Epithelial cell of proximal tubule (primary cell): Measurements from ENCODE around the gene CBR4. TPM values are rescaled to one million over a fixed set of nuclear protein-coding genes. Genes with fewer than 3 reads are reported as not detected.
A peak's percentile ranks its signal among the peaks of the same experiment; 100 is the strongest.

ENCODE experiments used
- DNase-seq: peaks from one replicate; pipeline ENCODE4 v3.0.0-alpha.2; 2011; ENCODE audit warnings: low read depth
- H3K4me3 ChIP-seq: 2 replicates; pipeline ENCODE4 v1.5.1; 2011; ENCODE audit warnings: low read depth, mild to moderate bottlenecking, low read length
- total RNA-seq: library from RNA; depleted of rRNA; stranded (reverse); fragments of >200 nt; gene quantifications from 2 replicates; pipeline ENCODE4 v1.2.3, GENCODE V29; 2015
- TF ChIP-seq, protein P1 (sequence below): conservative IDR thresholded peaks from 2 replicates; pipeline ENCODE4 v1.5.1; 2012; ENCODE audit warnings: low read depth, mild to moderate bottlenecking, low read length

Gene CBR4
- total RNA-seq, 1 donor from 2014 or later = 10.3 TPM

DNA sequence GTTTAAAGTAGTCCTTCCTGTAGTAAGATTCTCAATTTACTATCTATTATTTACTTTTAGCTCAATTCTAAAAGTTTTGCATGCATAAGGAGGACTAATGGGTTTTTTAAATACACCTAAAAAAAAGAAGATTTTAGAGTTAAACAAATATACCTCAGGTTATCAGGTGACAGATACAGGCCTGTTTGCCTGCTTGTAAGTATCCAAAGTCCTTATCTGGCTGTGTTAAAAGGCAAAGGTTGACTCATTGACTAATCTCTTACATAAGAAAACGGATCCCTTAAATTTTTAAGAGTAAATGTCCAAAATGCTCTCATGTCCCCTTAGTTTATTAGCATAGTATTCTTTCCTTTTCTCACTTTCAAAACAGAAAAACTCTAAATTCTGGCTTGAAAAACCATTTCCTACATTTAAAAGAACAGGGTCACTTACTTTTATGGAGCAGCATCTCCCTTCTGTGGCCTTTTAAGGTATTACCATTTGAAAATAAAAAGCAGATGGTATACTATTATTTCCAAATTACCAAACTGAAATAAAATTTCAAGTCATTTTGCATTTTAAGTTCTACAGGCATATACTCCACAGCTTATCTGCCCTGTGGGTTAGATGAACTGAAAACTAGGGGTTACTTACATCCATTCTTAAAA, 4.5 kb downstream of the CBR4 start:
- TF ChIP-seq, protein P1, sequence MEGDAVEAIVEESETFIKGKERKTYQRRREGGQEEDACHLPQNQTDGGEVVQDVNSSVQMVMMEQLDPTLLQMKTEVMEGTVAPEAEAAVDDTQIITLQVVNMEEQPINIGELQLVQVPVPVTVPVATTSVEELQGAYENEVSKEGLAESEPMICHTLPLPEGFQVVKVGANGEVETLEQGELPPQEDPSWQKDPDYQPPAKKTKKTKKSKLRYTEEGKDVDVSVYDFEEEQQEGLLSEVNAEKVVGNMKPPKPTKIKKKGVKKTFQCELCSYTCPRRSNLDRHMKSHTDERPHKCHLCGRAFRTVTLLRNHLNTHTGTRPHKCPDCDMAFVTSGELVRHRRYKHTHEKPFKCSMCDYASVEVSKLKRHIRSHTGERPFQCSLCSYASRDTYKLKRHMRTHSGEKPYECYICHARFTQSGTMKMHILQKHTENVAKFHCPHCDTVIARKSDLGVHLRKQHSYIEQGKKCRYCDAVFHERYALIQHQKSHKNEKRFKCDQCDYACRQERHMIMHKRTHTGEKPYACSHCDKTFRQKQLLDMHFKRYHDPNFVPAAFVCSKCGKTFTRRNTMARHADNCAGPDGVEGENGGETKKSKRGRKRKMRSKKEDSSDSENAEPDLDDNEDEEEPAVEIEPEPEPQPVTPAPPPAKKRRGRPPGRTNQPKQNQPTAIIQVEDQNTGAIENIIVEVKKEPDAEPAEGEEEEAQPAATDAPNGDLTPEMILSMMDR = peak; percentile 47
- H3K4me3 ChIP-seq = no peak overlapping the region
- DNase-seq = no peak

DNA sequence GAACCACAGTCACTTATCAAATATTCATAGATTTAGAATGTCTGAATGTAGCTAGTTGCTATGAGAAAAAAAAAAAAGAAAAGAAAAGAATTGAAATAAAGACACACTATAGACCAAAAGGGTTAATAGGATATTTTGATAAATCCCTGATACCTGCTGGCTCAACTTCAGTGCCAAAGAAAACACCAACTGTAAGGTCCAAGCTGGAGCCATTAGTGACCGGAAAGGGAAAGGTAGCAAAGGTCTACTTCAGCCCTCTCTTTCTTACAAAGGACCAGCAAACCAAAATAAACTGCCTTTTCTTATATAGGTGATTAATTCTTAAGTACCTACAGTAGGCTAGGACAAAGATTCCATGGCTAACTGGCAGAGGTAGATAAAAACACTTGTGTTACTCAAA, 9.7 kb downstream of the CBR4 start:
- no peak for DNase-seq
- TF ChIP-seq, protein P1 = no peak
- H3K4me3 ChIP-seq = no peak overlapping the region

DNA sequence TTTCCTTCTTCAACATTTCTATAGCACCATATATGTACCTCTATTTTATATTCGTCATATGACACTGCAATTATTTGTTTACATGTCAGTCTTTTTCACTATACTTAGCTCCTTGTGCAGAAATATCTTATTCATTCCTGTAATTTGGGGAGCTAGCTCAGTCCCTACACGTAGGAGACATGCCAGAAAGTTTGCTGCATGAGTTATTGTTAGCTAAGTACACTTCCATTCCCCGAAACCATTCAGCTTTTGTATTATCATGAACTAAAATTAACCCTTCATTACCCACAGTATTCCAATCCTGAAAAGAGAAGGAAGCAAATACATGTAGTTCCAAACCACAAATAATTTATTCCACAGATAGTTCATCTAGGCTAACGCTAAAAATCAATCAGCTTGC, 10.2 kb downstream of the CBR4 start:
- TF ChIP-seq, protein P1 = no peak
- no peak overlapping the region for H3K4me3 ChIP-seq
- DNase-seq = no peak

DNA sequence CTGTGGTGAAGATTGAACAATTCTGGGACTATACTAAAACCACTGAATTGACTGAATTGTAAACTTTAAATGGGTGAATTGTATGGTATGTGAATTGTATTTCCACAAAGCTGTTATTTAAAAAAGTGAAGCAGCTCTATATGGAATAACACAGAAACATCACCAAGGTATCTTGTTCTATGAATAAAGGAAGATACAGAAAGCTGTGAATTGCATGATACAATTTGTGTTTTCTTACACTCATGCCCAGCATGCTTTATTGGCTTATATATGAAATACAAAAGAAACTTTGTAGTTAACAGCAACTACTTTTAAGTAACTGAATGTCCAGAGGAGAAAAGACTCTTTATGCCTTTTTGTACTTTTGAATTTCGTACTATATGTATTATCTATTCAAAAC, 11.5 kb downstream of the CBR4 start:
- TF ChIP-seq, protein P1 = no peak
- DNase-seq = no peak
- H3K4me3 ChIP-seq = no peak overlapping the region

DNA sequence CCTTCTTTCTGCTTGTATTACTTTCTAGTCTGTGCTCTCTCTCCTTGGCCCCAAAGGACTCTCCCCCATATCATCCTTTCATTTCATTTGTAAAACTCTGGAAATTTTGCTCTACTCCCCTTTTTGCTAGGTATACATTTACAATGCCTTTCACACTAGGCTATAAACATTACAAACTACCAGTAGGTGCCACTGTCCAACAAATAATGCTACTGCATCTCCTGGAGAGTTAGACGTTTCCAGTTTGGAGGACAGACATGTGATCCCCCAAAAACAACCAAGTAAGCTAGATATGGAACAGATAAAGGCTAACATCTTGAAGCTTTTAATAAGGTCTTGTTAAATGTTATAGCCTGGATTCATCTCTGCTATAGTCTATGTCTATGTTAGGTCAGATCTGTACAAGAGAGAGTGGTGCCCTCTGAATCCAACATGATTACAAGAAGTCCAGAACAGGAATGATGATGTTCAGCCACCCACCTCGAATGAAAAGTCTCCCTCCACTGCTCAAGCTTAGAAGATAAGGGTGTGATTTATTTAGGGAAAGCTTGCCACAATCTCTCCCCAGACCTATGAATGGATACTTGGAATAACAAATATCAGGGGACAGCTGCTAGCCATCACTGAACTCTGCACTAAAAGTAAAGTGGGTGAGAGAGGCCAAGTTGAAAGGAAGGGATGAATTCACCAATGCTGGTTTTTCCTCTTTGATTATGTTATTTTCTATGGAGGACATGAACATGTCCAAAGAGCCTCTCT, 14.3 kb downstream of the CBR4 start:
- TF ChIP-seq, protein P1 = peak; percentile 28
- no peak overlapping the region for H3K4me3 ChIP-seq
- DNase-seq = no peak

DNA sequence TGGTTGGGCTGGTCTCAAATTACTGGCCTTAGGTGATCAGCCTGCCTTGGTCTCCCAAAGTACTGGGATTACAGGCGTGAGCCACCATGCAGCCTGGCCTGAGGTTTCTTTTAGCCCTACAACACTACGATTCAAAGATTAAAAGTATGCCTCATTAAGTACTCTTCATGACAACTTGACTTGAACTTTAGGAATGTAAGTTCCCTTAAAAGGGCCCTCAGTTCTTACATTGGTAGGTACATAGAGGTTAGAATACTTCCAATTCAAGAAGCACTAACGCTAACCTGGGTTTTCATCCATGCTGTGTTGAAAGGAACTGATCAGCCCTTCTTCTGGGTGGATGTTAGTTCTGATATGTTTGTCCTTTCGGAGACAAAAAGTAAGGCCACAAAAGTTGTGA, 15.1 kb downstream of the CBR4 start:
- H3K4me3 ChIP-seq = no peak overlapping the region
- TF ChIP-seq, protein P1 = no peak
- DNase-seq = no peak
